ENCODE results near the gene SLC16A11. TPM values are rescaled to one million over a fixed set of nuclear protein-coding genes. Genes with fewer than 3 reads are reported as not detected.

SLC16A11 gene
- total and polyA plus RNA-seq, 9 of the 15 experiments (the other 6 are each of a cell fraction or from before 2014, with no cell fraction given): not detected

DNA sequence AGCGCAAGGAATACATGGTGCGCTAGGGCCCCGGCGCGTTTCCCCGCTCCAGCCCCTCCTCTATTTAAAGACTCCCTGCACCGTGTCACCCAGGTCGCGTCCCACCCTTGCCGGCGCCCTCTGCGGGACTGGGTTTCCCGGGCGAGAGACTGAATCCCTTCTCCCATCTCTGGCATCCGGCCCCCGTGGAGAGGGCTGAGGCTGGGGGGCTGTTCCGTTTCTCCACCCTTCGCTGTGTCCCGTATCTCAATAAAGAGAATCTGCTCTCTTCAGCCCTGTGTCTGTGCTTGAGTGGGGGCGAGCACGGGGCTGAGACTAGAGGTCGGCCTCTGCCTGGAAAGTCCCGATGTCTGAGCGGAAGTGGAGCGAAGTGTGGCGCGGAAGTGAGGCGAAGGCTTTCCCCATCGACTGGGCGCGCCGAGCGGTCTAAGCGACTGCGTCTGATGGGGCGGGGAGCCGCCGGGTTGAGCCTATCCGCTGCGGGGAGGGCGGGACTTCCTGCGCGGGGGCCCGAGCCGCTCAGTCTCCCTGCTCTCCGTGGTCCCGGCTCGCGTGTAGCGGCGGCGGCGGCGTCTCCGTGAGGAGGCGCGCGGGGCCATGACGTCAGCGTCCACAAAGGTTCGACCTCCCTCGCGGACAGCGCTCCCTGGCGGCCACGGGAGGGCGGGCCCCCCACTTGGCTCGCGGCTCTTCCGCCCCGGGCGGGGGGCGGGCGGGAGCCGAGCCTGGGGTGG, 29.5 kb downstream of the SLC16A11 start (continued):
- TF ChIP-seq, protein P1, sequence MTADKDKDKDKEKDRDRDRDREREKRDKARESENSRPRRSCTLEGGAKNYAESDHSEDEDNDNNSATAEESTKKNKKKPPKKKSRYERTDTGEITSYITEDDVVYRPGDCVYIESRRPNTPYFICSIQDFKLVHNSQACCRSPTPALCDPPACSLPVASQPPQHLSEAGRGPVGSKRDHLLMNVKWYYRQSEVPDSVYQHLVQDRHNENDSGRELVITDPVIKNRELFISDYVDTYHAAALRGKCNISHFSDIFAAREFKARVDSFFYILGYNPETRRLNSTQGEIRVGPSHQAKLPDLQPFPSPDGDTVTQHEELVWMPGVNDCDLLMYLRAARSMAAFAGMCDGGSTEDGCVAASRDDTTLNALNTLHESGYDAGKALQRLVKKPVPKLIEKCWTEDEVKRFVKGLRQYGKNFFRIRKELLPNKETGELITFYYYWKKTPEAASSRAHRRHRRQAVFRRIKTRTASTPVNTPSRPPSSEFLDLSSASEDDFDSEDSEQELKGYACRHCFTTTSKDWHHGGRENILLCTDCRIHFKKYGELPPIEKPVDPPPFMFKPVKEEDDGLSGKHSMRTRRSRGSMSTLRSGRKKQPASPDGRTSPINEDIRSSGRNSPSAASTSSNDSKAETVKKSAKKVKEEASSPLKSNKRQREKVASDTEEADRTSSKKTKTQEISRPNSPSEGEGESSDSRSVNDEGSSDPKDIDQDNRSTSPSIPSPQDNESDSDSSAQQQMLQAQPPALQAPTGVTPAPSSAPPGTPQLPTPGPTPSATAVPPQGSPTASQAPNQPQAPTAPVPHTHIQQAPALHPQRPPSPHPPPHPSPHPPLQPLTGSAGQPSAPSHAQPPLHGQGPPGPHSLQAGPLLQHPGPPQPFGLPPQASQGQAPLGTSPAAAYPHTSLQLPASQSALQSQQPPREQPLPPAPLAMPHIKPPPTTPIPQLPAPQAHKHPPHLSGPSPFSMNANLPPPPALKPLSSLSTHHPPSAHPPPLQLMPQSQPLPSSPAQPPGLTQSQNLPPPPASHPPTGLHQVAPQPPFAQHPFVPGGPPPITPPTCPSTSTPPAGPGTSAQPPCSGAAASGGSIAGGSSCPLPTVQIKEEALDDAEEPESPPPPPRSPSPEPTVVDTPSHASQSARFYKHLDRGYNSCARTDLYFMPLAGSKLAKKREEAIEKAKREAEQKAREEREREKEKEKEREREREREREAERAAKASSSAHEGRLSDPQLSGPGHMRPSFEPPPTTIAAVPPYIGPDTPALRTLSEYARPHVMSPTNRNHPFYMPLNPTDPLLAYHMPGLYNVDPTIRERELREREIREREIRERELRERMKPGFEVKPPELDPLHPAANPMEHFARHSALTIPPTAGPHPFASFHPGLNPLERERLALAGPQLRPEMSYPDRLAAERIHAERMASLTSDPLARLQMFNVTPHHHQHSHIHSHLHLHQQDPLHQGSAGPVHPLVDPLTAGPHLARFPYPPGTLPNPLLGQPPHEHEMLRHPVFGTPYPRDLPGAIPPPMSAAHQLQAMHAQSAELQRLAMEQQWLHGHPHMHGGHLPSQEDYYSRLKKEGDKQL (CRISPR knock-in tag; IDR thresholded peaks at IDR 0.05; ENCODE audit: borderline replicate concordance): no peak
- TF ChIP-seq PHF8 (IDR thresholded peaks at IDR 0.05; ENCODE audit: borderline replicate concordance, low read length) (peak; percentile 51; the same call in 1 of the 2 replicates), CBX1 (IDR thresholded peaks at IDR 0.05; ENCODE audit: low read depth) (peak; percentile 63; the same call in 1 of the 2 replicates), KAT2B (IDR thresholded peaks at IDR 0.05; ENCODE audit: low read depth, low read length) (no peak), ZNF253 (CRISPR knock-in tag; conservative IDR thresholded peaks at IDR 0.05) (no peak), ZNF644 (tag; IDR thresholded peaks at IDR 0.05; ENCODE audit: low read depth) (no peak), GABPB1 (CRISPR knock-in tag; IDR thresholded peaks at IDR 0.05) (peak; percentile 95), EGR1 (conservative IDR thresholded peaks at IDR 0.05) (peak; percentile 15), FOXK1 (CRISPR knock-in tag; IDR thresholded peaks at IDR 0.05; ENCODE audit: borderline replicate concordance) (peak; percentile 75; the same call in 1 of the 2 replicates), ZNF165 (CRISPR knock-in tag; IDR thresholded peaks at IDR 0.05; ENCODE audit: borderline replicate concordance) (no peak), ZNF184 (CRISPR knock-in tag; IDR thresholded peaks at IDR 0.05) (no peak), MNT (conservative IDR thresholded peaks at IDR 0.05) (peak; percentile 66 to 79), ZFX (CRISPR knock-in tag; IDR thresholded peaks at IDR 0.05) (peak; percentile 49), SMAD4 (CRISPR knock-in tag; conservative IDR thresholded peaks at IDR 0.05) (no peak), MXI1 (IDR thresholded peaks at IDR 0.05; ENCODE audit: low read depth, low read length) (no peak), ZSCAN32 (CRISPR knock-in tag; IDR thresholded peaks at IDR 0.05) (no peak), PML (IDR thresholded peaks at IDR 0.05; ENCODE audit: low read length) (peak; percentile 40), GTF2A2 (tag; IDR thresholded peaks at IDR 0.05) (no peak), RCOR1 (IDR thresholded peaks at IDR 0.05; ENCODE audit: borderline replicate concordance in 1 of 2, low read depth in 2 of 2, low read length in 2 of 2) (peak in 1 of 2 experiments; percentile 26; a peak in 1 of 4 replicates), ZNF696 (CRISPR knock-in tag; conservative IDR thresholded peaks at IDR 0.05) (no peak), CREM (IDR thresholded peaks at IDR 0.05; ENCODE audit: low read depth) (peak; percentile 96)
- TF ChIP-seq, protein P2, sequence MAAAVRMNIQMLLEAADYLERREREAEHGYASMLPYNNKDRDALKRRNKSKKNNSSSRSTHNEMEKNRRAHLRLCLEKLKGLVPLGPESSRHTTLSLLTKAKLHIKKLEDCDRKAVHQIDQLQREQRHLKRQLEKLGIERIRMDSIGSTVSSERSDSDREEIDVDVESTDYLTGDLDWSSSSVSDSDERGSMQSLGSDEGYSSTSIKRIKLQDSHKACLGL (CRISPR knock-in tag; IDR thresholded peaks at IDR 0.05; ENCODE audit: borderline replicate concordance, poor library complexity, severe bottlenecking): no peak
